ENCODE measurements around the gene DPEP1.
"Not testable (repeated sequence)": the region's sequence is repeated elsewhere in the genome, so short reads cannot be mapped to it uniquely, and the experiment has no call there.

The DPEP1 gene

GRCh38 chr16:89579351-89579750 lies 34.1 kb upstream of the DPEP1 start:
- no peak for DNase-seq

- no peak for DNase-seq
Measured at GRCh38 chr16:89581045-89581695, 32.3 kb upstream of the DPEP1 start.

- no peak for DNase-seq
Measured at GRCh38 chr16:89581861-89582563, 31.4 kb upstream of the DPEP1 start.

- no peak for DNase-seq
Measured at GRCh38 chr16:89582614-89583196, 30.7 kb upstream of the DPEP1 start.

GRCh38 chr16:89583197-89583894 lies 30.1 kb upstream of the DPEP1 start:
- no peak for DNase-seq

GRCh38 chr16:89583895-89584644 lies 29.4 kb upstream of the DPEP1 start:
- no peak for DNase-seq

- DNase-seq = no peak
Measured at GRCh38 chr16:89584768-89585549, 28.5 kb upstream of the DPEP1 start.

- DNase-seq = no peak
Measured at GRCh38 chr16:89586218-89586617, 27.2 kb upstream of the DPEP1 start.

GRCh38 chr16:89586853-89587252 lies 26.6 kb upstream of the DPEP1 start:
- no peak for DNase-seq

- not testable (repeated sequence) for DNase-seq
Measured at GRCh38 chr16:89587676-89588075, 25.8 kb upstream of the DPEP1 start.

GRCh38 chr16:89588413-89589109 lies 24.9 kb upstream of the DPEP1 start:
- no peak for DNase-seq

GRCh38 chr16:89589241-89589926 lies 24.1 kb upstream of the DPEP1 start:
- DNase-seq = no peak

- peak; percentile 61 for DNase-seq
Measured at GRCh38 chr16:89593841-89594240, 19.6 kb upstream of the DPEP1 start.

- DNase-seq = no peak
Measured at GRCh38 chr16:89595330-89596060, 17.9 kb upstream of the DPEP1 start.

GRCh38 chr16:89596061-89596689 lies 17.3 kb upstream of the DPEP1 start:
- DNase-seq = no peak

GRCh38 chr16:89596957-89597649 lies 16.3 kb upstream of the DPEP1 start:
- no peak for DNase-seq

GRCh38 chr16:89598199-89598598 lies 15.2 kb upstream of the DPEP1 start:
- DNase-seq = no peak

GRCh38 chr16:89599451-89599858 lies 14.0 kb upstream of the DPEP1 start:
- no peak for DNase-seq

- no peak for DNase-seq
Measured at GRCh38 chr16:89599902-89600301, 13.5 kb upstream of the DPEP1 start.
